Measurements from ENCODE around the gene POLD3.

The POLD3 gene

DNA sequence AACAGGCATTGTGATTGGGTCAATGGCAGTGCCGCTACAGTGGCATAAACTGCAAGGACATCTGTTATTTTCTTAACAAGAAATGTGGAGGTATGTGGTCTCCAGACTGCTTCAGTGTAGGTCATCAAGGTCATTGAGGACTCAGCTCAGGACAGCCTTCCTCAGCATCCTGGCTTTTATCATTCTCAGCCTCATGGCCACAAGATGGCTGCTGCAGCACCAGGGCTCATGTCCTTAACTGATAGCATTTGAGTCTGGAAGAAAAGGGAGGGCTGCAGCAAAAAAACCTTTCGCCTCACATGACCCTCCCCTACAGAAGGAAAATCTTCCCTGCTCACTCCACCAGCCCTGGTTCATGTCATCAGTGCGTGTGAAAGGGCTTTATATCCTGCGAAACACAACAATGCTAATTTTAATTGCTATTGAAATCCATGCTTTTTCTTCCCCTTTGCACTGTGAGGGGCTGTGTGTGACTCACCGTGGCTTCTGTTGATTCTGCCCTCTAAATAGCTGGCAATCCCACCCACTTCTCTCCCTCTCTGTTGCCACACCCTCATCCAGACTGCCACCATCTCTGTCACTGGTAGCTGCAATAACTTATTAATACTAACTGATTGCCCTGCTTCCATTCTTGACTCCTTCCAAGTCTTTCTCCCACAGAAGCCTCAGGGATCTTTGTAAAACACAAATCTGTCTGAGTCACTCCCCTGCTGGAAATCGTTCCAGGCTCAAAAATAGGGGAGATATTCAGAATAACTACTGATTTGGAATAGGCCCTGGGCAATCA lies 95.0 kb downstream of the POLD3 start:
- Histone ChIP-seq H3K27ac (no peak overlapping the region), H3K9ac (ENCODE audit: insufficient read length) (no peak overlapping the region), H3K9me3 (ENCODE audit: low read depth, low read length) (no peaks in the 10 kb centered on the region), H3K36me3 (ENCODE audit: insufficient read depth, low read length) (no peaks in the 10 kb centered on the region), H3K4me3 (no peak overlapping the region)
- no peak for DNase-seq (ENCODE audit: low read depth, low spot score)
- TF ChIP-seq POLR2AphosphoS5 (IDR thresholded peaks at IDR 0.05; ENCODE audit: borderline replicate concordance, low read depth, low read length) = no peak
- no peak for TF ChIP-seq EZH2 (IDR thresholded peaks at IDR 0.05)
- TF ChIP-seq FOXP2 (optimal IDR thresholded peaks at IDR 0.05; ENCODE audit: control extremely low read depth, extremely low read length, insufficient read depth) = no peak

DNA sequence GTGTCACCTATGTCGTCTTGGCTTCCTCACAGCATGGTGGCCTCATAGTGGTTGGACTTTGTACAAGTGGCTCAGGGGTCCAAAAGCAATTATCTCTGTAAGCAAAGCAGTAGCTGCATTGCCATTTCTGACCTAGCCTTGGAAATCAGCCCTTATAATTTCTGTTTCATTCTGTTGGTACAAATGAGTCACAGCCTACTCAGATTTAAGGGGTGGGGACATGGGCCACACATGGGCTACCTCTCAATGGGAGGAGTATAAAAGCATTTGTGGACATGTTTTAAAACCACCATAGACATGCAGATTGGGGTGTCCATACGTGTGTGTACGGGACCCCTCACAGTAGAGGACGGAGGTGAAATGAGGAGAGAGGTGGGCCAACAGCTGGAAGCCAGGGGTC lies 97.3 kb downstream of the POLD3 start:
- TF ChIP-seq POLR2AphosphoS5 (IDR thresholded peaks at IDR 0.05; ENCODE audit: borderline replicate concordance, low read depth, low read length) (no peak), FOXP2 (optimal IDR thresholded peaks at IDR 0.05; ENCODE audit: control extremely low read depth, extremely low read length, insufficient read depth) (no peak), EZH2 (IDR thresholded peaks at IDR 0.05) (no peak)
- Histone ChIP-seq H3K9me3 (ENCODE audit: low read depth, low read length) (no peaks in the 10 kb centered on the region), H3K27ac (no peak overlapping the region), H3K4me3 (no peak overlapping the region), H3K9ac (ENCODE audit: insufficient read length) (no peak overlapping the region), H3K36me3 (ENCODE audit: insufficient read depth, low read length) (no peaks in the 10 kb centered on the region)
- no peak for DNase-seq (ENCODE audit: low read depth, low spot score)

DNA sequence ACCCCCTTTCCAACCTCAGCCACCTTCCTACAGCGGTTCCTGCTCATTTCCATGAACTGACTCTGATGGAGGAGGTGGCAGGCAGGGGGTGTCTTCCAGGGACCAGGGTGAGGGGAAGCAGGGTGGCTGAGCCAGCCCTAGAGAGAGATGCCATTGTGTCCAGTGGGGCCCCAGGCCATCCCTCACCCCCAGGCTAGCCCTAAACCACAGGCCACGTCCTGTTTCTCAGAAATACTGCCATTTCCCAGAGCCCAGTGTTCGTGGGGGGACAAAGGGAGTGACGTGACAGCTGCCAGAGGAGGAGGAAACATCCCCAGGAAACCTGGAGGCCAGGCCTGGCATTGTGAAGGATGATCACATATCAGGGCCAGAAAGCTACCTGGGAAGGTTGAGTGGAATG lies 99.4 kb downstream of the POLD3 start:
- no peaks in the 10 kb centered on the region for H3K9me3 ChIP-seq (ENCODE audit: low read depth, low read length)
- DNase-seq (ENCODE audit: low read depth, low spot score) = no peak
- H3K4me3 ChIP-seq = no peak overlapping the region
- no peak overlapping the region for H3K9ac ChIP-seq (ENCODE audit: insufficient read length)
- H3K27ac ChIP-seq = no peak overlapping the region
- no peak for TF ChIP-seq FOXP2 (optimal IDR thresholded peaks at IDR 0.05; ENCODE audit: control extremely low read depth, extremely low read length, insufficient read depth)
- TF ChIP-seq POLR2AphosphoS5 (IDR thresholded peaks at IDR 0.05; ENCODE audit: borderline replicate concordance, low read depth, low read length) = no peak
- TF ChIP-seq EZH2 (IDR thresholded peaks at IDR 0.05) = no peak
- no peaks in the 10 kb centered on the region for H3K36me3 ChIP-seq (ENCODE audit: insufficient read depth, low read length)
